GM12878 (cell line): Measurements from ENCODE around the gene KRT78. TPM values are rescaled to one million over a fixed set of nuclear protein-coding genes. Genes with fewer than 3 reads are reported as not detected.

Experiments used
- ATAC-seq: fragments of 200-7000 bp; cut with Tn5 transposase; 3 replicates; pipeline ENCODE4 v1.9.1; 2020; ENCODE audit warnings: mild to moderate bottlenecking, moderate library complexity
- BruUV-seq: library from RNA; stranded (reverse); fragments of 400-500 nt; replicated peaks from 2 replicates; lab custom pipeline; 2021; lab: Mats Ljungman, UMichigan
- CTCF ChIA-PET: fragments of 300-600 bp; sonication (Branson Sonifier 250); formaldehyde crosslinking; extraction: SDS; loops from one replicate; lab custom pipeline; 2021; ENCODE audit warnings: inconsistent platforms; lab: Yijun Ruan, JAX
- POLR2A ChIA-PET: fragments of 350-600 bp; formaldehyde crosslinking; extraction: SDS; loops from one replicate; lab custom pipeline; 2021; ENCODE audit warnings: inconsistent platforms; lab: Charles Lee
- RAD21 ChIA-PET: fragments of 300-600 bp; sonication (Branson Sonifier 250); formaldehyde crosslinking; loops from one replicate; lab custom pipeline; 2023; ENCODE audit warnings: antibody characterized with exemption; ENCODE audit not compliant: unreplicated experiment; lab: Charles Lee
- SMC1A ChIA-PET: fragments of 300-600 bp; sonication (Branson Sonifier 250); formaldehyde crosslinking; loops from one replicate; lab custom pipeline; 2023; ENCODE audit not compliant: unreplicated experiment, uncharacterized antibody; lab: Charles Lee
- DNase-seq: peaks from one replicate; pipeline ENCODE4 v3.0.0-alpha.2; 2011; ENCODE audit warnings: low read depth, low spot score
- FAIRE-seq: peaks from 3 replicates; lab custom pipeline; 2011; peaks lifted over from hg19 to GRCh38; lab: Jason Lieb, UNC
- H2AFZ ChIP-seq: 2 replicates; pipeline ENCODE4 v1.6.0; 2011; ENCODE audit warnings: low read depth, low read length, control low read depth; ENCODE audit not compliant: control insufficient read depth
- H3K27ac ChIP-seq: 2 replicates; pipeline ENCODE4 v1.5.1; 2011; ENCODE audit warnings: control low read depth; ENCODE audit not compliant: control insufficient read depth, insufficient read depth
- H3K27me3 ChIP-seq, 2 experiments: replicated peaks in 1 of 2; 2 replicates each; pipeline versions ENCODE4 v1.6.0 to v1.6.1; 2011; ENCODE audit warnings: low read length in 1 of 2; ENCODE audit not compliant: control insufficient read depth in 2 of 2, insufficient read depth in 2 of 2
- H3K36me3 ChIP-seq, 2 experiments: 2 replicates each; pipeline ENCODE4 v1.5.1; 2011; ENCODE audit warnings: low read length in 1 of 2; ENCODE audit not compliant: control insufficient read depth in 2 of 2, insufficient read depth in 2 of 2
- H3K4me1 ChIP-seq: 2 replicates; pipeline ENCODE4 v1.6.1; 2011; ENCODE audit warnings: mild to moderate bottlenecking, low read length, moderate library complexity, mixed read lengths; ENCODE audit not compliant: control insufficient read depth, insufficient read depth
- H3K4me2 ChIP-seq: 2 replicates; pipeline ENCODE4 v1.6.0; 2011; ENCODE audit warnings: control low read depth; ENCODE audit not compliant: control insufficient read depth, insufficient read depth
- H3K4me3 ChIP-seq: fragments of 200-600 bp; sonication (generic); 2 replicates; pipeline ENCODE4 v1.5.1; 2016
- H3K79me2 ChIP-seq: 2 replicates; pipeline ENCODE4 v1.6.0; 2011; ENCODE audit warnings: low read length; ENCODE audit not compliant: control insufficient read depth, insufficient read depth
- H3K9ac ChIP-seq: 2 replicates; pipeline ENCODE4 v1.8.0; 2011; ENCODE audit warnings: low read length, control low read depth, mixed read lengths; ENCODE audit not compliant: control insufficient read depth, insufficient read depth
- H3K9me3 ChIP-seq: replicated peaks from 3 replicates; pipeline ENCODE4 v1.5.1; 2011; ENCODE audit warnings: mild to moderate bottlenecking, low read length; ENCODE audit not compliant: control insufficient read depth, insufficient read depth
- H4K20me1 ChIP-seq: 2 replicates; pipeline ENCODE4 v1.6.0; 2011; ENCODE audit not compliant: control insufficient read depth, insufficient read depth
- CEBPB ChIP-seq, 2 experiments: fragments of 150-350 bp in 1 of 2; IDR thresholded peaks; 2 replicates each; pipeline ENCODE4 v1.6.1; 2012 to 2014; ENCODE audit warnings: low read depth in 2 of 2, low read length in 2 of 2, borderline replicate concordance in 1 of 2, inconsistent platforms in 1 of 2
- CHD2 ChIP-seq: IDR thresholded peaks from 2 replicates; pipeline ENCODE4 v1.6.1; 2011; ENCODE audit warnings: low read depth, low read length, improper control_type of control experiment, borderline replicate concordance
- DPF2 ChIP-seq: fragments of 450-650 bp; IDR thresholded peaks from 2 replicates; pipeline ENCODE4 v1.6.1; 2017; ENCODE audit warnings: mild to moderate bottlenecking
- E4F1 ChIP-seq: fragments of 450-650 bp; IDR thresholded peaks from 2 replicates; pipeline ENCODE4 v1.6.1; 2018; ENCODE audit warnings: borderline replicate concordance, mild to moderate bottlenecking; ENCODE audit not compliant: partially characterized antibody
- EGR1 ChIP-seq, 2 experiments: IDR thresholded peaks; 1 replicate in 1 of 2; 2 replicates in 1 of 2; pipeline ENCODE4 v1.6.1; 2011 to 2012; ENCODE audit warnings: low read depth in 2 of 2, low read length in 2 of 2, borderline replicate concordance in 1 of 2, mild to moderate bottlenecking in 1 of 2, moderate library complexity in 1 of 2
- FOXK2 ChIP-seq: fragments of 450-650 bp; IDR thresholded peaks from 2 replicates; pipeline ENCODE4 v1.6.1; 2017; ENCODE audit warnings: mild to moderate bottlenecking, moderate library complexity
- MAX ChIP-seq: IDR thresholded peaks from 2 replicates; pipeline ENCODE4 v1.6.1; 2012; ENCODE audit warnings: low read depth, low read length, improper control_type of control experiment
- RAD21 ChIP-seq: IDR thresholded peaks from 2 replicates; pipeline ENCODE4 v1.6.1; 2011; ENCODE audit warnings: mild to moderate bottlenecking, low read depth, low read length, moderate library complexity; ENCODE audit not compliant: insufficient read depth
- TAF1 ChIP-seq: IDR thresholded peaks from 2 replicates; pipeline ENCODE4 v1.6.1; 2011; ENCODE audit warnings: mild to moderate bottlenecking, low read depth, low read length, borderline replicate concordance
- ZNF24 ChIP-seq: fragments of 450-650 bp; IDR thresholded peaks from 2 replicates; pipeline ENCODE4 v1.6.1; 2017; ENCODE audit warnings: antibody characterized with exemption, mild to moderate bottlenecking
- ZNF274 ChIP-seq: IDR thresholded peaks from one replicate; pipeline ENCODE4 v1.8.0; 2011; ENCODE audit not compliant: insufficient read length, insufficient read depth
- ZSCAN29 ChIP-seq: fragments of 450-650 bp; IDR thresholded peaks from 2 replicates; pipeline ENCODE4 v1.6.1; 2017; ENCODE audit warnings: mild to moderate bottlenecking, moderate library complexity
- WGBS: methylation state at CpG from one replicate; pipeline ENCODE4 v1.1.6; 2016; ENCODE audit warnings: low lambda C conversion rate; ENCODE audit not compliant: insufficient replicate concordance, insufficient coverage; ENCODE audit errors: missing lambda C conversion rate; 5-methylcytosine and 5-hydroxymethylcytosine counted together
- in situ Hi-C: fragments of 300-500 bp; cut with MboI; formaldehyde crosslinking; loops from 9 replicates; pipeline ENCODE4 v1.14.3; 2018; ENCODE audit warnings: mixed read lengths
- intact Hi-C: fragments of 100-400 bp; cut with micrococcal nuclease; formaldehyde crosslinking; loops from one replicate; pipeline ENCODE4 v1.14.2; 2022; ENCODE audit not compliant: unreplicated experiment
- polyA plus RNA-seq, 11 experiments: library from polyadenylated mRNA; depleted of rRNA in 4 of 11; unstranded in 6 of 11; stranded (reverse) in 5 of 11; fragments of >200 nt; fragmentation: Nextera tagmentation in 4 of 11; fragmentation: Illumina TruSeq in 1 of 11; extraction: Ambion mirVana in 4 of 11; extraction: Trizol in 1 of 11; gene quantifications; 1 replicate in 1 of 11; 2 replicates in 10 of 11; pipeline versions ENCODE4 v1.2.1 to v1.2.3, GENCODE V29; 2011 to 2016; ENCODE audit warnings: inconsistent platforms in 2 of 11, missing spikeins in 2 of 11, low read depth in 1 of 11
- total RNA-seq, 4 experiments: library from RNA; depleted of rRNA in 3 of 4; stranded (reverse); fragments of >200 nt in 3 of 4; fragmentation: Illumina TruSeq in 1 of 4; extraction: Trizol in 1 of 4; gene quantifications; 2 replicates each; pipeline versions ENCODE4 v1.2.1 to v1.2.3, GENCODE V29; 2013 to 2021
- TF ChIP-seq, protein P1 (sequence below): fragments of 450-650 bp; IDR thresholded peaks from 2 replicates; pipeline ENCODE4 v1.6.1; 2017; ENCODE audit warnings: mild to moderate bottlenecking

Gene KRT78
- total and polyA plus RNA-seq, 10 of the 15 experiments (the other 5 are each of a cell fraction or from before 2014, with no cell fraction given), result 0.07 TPM; not detected in 9

GRCh38 chr12:52862023-52862422 is 13.2 kb upstream of the KRT78 start:
- no peaks in the 10 kb centered on the region for H3K79me2 ChIP-seq
- POLR2A ChIA-PET, result no interaction called here

More at GRCh38 chr12:52862023-52862422, 13.2 kb upstream of the KRT78 start:
- TF ChIP-seq RAD21 (no peak), E4F1 (no peak), MAX (no peak), DPF2 (no peak), EGR1 (IDR thresholded peaks at IDR 0.05; ENCODE audit: borderline replicate concordance in 1 of 2, low read depth in 2 of 2, low read length in 2 of 2) (no peak), ZNF24 (no peak), ZNF274 (no peak), CHD2 (no peak), ZSCAN29 (no peak), FOXK2 (no peak), TAF1 (no peak), CEBPB (IDR thresholded peaks at IDR 0.05; ENCODE audit: borderline replicate concordance in 1 of 2, low read depth in 2 of 2, low read length in 2 of 2) (no peak)
- TF ChIP-seq, protein P1, sequence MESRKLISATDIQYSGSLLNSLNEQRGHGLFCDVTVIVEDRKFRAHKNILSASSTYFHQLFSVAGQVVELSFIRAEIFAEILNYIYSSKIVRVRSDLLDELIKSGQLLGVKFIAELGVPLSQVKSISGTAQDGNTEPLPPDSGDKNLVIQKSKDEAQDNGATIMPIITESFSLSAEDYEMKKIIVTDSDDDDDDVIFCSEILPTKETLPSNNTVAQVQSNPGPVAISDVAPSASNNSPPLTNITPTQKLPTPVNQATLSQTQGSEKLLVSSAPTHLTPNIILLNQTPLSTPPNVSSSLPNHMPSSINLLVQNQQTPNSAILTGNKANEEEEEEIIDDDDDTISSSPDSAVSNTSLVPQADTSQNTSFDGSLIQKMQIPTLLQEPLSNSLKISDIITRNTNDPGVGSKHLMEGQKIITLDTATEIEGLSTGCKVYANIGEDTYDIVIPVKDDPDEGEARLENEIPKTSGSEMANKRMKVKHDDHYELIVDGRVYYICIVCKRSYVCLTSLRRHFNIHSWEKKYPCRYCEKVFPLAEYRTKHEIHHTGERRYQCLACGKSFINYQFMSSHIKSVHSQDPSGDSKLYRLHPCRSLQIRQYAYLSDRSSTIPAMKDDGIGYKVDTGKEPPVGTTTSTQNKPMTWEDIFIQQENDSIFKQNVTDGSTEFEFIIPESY, result no peak
- TF ChIP-seq, all 136 proteins: peak for 0
- ATAC-seq (no peak), DNase-seq (no peak), FAIRE-seq (no peak)
- Histone ChIP-seq H3K4me2 (no peak overlapping the region), H4K20me1 (no peaks in the 10 kb centered on the region; the same call in 1 of the 2 replicates), H2AFZ (no peak overlapping the region), H3K27ac (no peak overlapping the region), H3K4me3 (no peak overlapping the region), H3K9me3 (no peaks in the 10 kb centered on the region), H3K27me3 (peaks cover 0 to 1% of the 10 kb centered on the region in 2 experiments; a peak in 1 of 4 replicates), H3K9ac (no peak overlapping the region), H3K36me3 (no peaks in the 10 kb centered on the region), H3K4me1 (no peaks in the 10 kb centered on the region)
- ChIA-PET CTCF (interaction anchor here (0.9 to 1.3 kb wide), 2 partner anchors 9 to 23 kb away, joined by 3 to 5 read pairs; no protein-coding TSS in a partner anchor), RAD21 (no interaction called here), SMC1A (no interaction called here)
- BruUV-seq, result no TSS peak
- intact Hi-C loops (no loop called here), in situ Hi-C loops (loop anchor here (10.0 kb wide), 1 partner anchor 277 kb away; no protein-coding TSS in a partner anchor)
- 30% methylated on average over 2 of the region's 2 CpGs for WGBS
